ENCODE data around the gene MAP4K5. TPM values are rescaled to one million over a fixed set of nuclear protein-coding genes. Genes with fewer than 3 reads are reported as not detected.

Gene MAP4K5
- total and polyA plus RNA-seq, 7 donors = 4.8 to 17.1 (median 14.6) TPM

- TF ChIP-seq CTCF (IDR thresholded peaks at IDR 0.05) = no peak
- DNase-seq (no peak), ATAC-seq (no peak)
- Histone ChIP-seq H3K36me3 (ENCODE audit: insufficient read depth in 1 of 2, low read depth in 1 of 2) (peaks cover 0 to 11% of the 10 kb centered on the region in 2 donors), H3K4me1 (no peaks in the 10 kb centered on the region), H3K9me3 (no peaks in the 10 kb centered on the region), H3K4me3 (no peak overlapping the region), H3K27me3 (ENCODE audit: insufficient read depth in 3 of 3, low read length in 2 of 3) (no peaks in the 10 kb centered on the region), H3K27ac (no peak overlapping the region)
- intact Hi-C loops (cut with DNase I) = no loop called here
- 93 to 99% (median 96%) methylated on average over 1 of the region's 1 CpG for WGBS, 3 donors
These were observed 43.8 kb downstream of the MAP4K5 start for GRCh38 chr14:50488521-50488920.

- Histone ChIP-seq H3K36me3 (ENCODE audit: insufficient read depth in 1 of 2, low read depth in 1 of 2) (peaks cover 2 to 41% of the 10 kb centered on the region in 2 donors), H3K4me3 (no peak overlapping the region), H3K9me3 (no peaks in the 10 kb centered on the region), H3K4me1 (no peaks in the 10 kb centered on the region), H3K27ac (no peak overlapping the region), H3K27me3 (ENCODE audit: insufficient read depth in 3 of 3, low read length in 2 of 3) (no peaks in the 10 kb centered on the region)
- ATAC-seq = no peak
- WGBS, 3 donors = 95 to 96% (median 95%) methylated on average over 2 of the region's 2 CpGs
- intact Hi-C loops (cut with DNase I) = no loop called here
- no peak for TF ChIP-seq CTCF (IDR thresholded peaks at IDR 0.05)
- no peak for DNase-seq
These were observed 53.3 kb downstream of the MAP4K5 start for GRCh38 chr14:50479041-50479440.

GRCh38 chr14:50477760-50478159, 54.6 kb downstream of the MAP4K5 start:
- no peak for ATAC-seq
- Histone ChIP-seq H3K27ac (no peak overlapping the region), H3K4me3 (no peak overlapping the region), H3K9me3 (peaks cover 8% of the 10 kb centered on the region), H3K4me1 (no peaks in the 10 kb centered on the region), H3K36me3 (ENCODE audit: insufficient read depth in 1 of 2, low read depth in 1 of 2) (peaks cover 2 to 52% of the 10 kb centered on the region in 2 donors), H3K27me3 (ENCODE audit: insufficient read depth in 3 of 3, low read length in 2 of 3) (no peaks in the 10 kb centered on the region)
- DNase-seq = no peak
- intact Hi-C loops (cut with DNase I) = no loop called here
- no peak for TF ChIP-seq CTCF (IDR thresholded peaks at IDR 0.05)
- 92 to 95% (median 94%) methylated on average over 2 of the region's 2 CpGs for WGBS, 3 donors

- H3K27ac ChIP-seq = no peak overlapping the region
- H3K36me3 ChIP-seq (ENCODE audit: insufficient read depth in 1 of 2, low read depth in 1 of 2) = peaks cover 2 to 59% of the 10 kb centered on the region in 2 donors
- H3K9me3 ChIP-seq = peaks cover 23% of the 10 kb centered on the region
- H3K4me1 ChIP-seq = no peaks in the 10 kb centered on the region
- ATAC-seq (no peak), DNase-seq (no peak)
- WGBS, 3 donors = 96 to 99% (median 96%) methylated on average over 1 of the region's 1 CpG
- intact Hi-C loops (cut with DNase I) = no loop called here
- no peak overlapping the region for H3K4me3 ChIP-seq
- no peak for TF ChIP-seq CTCF (IDR thresholded peaks at IDR 0.05)
- H3K27me3 ChIP-seq (ENCODE audit: insufficient read depth in 3 of 3, low read length in 2 of 3) = no peaks in the 10 kb centered on the region
These were observed 56.2 kb downstream of the MAP4K5 start for GRCh38 chr14:50476134-50476533.

- H3K9me3 ChIP-seq = peaks cover 27% of the 10 kb centered on the region
- H3K36me3 ChIP-seq (ENCODE audit: insufficient read depth in 1 of 2, low read depth in 1 of 2) = peaks cover 5 to 60% of the 10 kb centered on the region in 2 donors
- DNase-seq (no peak), ATAC-seq (no peak)
- WGBS, 3 donors = 52 to 64% (median 53%) methylated on average over 1 of the region's 1 CpG
- H3K4me3 ChIP-seq = no peak overlapping the region
- no peak for TF ChIP-seq CTCF (IDR thresholded peaks at IDR 0.05)
- intact Hi-C loops (cut with DNase I) = no loop called here
- no peaks in the 10 kb centered on the region for H3K27me3 ChIP-seq (ENCODE audit: insufficient read depth in 3 of 3, low read length in 2 of 3)
- H3K4me1 ChIP-seq = no peaks in the 10 kb centered on the region
- H3K27ac ChIP-seq = no peak overlapping the region
These were observed 56.9 kb downstream of the MAP4K5 start for GRCh38 chr14:50475460-50475859.

Measured in psoas muscle (tissue), 8 donors.